AG09319 (cell line): ENCODE measurements around the gene ENG.

ENCODE experiments used
- DNase-seq: peaks from one replicate; pipeline ENCODE4 v3.0.0-alpha.2; 2010; ENCODE audit warnings: low read depth; ENCODE audit errors: extremely low read depth
- TF ChIP-seq, protein P1 (sequence below): IDR thresholded peaks from 2 replicates; pipeline ENCODE4 v1.5.1; 2011; ENCODE audit warnings: low read depth, mild to moderate bottlenecking, inconsistent platforms, low read length, moderate library complexity

Gene ENG

DNA sequence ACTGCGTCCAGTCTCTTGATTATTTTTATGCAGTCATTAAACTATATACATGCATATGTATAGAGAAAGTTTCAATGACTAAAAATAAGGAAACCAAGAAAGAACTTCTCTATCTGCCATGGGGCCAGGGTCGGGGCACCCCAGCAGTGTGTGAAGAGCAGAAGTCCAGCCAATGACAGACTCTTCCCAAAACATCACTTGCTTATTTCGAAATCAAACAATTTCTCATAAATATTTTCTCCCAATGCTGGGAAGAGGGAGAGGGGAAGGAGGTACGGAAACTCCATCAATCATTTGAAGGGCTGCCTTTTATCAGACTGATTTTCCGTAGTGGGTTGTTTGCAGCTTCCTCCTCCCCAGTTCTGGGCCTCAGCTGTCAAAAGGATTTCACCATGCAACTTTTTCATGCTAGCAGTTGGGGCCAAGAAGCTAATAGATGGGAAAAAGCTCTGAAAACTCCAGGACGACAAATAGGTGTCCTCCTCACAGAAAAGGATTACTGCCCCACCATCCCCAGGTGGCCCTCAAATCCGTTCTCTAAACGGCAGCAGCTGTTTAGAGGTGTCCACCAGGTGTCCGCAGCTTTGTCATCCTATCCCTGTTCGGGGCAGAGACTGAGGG lies 52.4 kb downstream of the ENG start:
- no peak for DNase-seq
- TF ChIP-seq, protein P1, sequence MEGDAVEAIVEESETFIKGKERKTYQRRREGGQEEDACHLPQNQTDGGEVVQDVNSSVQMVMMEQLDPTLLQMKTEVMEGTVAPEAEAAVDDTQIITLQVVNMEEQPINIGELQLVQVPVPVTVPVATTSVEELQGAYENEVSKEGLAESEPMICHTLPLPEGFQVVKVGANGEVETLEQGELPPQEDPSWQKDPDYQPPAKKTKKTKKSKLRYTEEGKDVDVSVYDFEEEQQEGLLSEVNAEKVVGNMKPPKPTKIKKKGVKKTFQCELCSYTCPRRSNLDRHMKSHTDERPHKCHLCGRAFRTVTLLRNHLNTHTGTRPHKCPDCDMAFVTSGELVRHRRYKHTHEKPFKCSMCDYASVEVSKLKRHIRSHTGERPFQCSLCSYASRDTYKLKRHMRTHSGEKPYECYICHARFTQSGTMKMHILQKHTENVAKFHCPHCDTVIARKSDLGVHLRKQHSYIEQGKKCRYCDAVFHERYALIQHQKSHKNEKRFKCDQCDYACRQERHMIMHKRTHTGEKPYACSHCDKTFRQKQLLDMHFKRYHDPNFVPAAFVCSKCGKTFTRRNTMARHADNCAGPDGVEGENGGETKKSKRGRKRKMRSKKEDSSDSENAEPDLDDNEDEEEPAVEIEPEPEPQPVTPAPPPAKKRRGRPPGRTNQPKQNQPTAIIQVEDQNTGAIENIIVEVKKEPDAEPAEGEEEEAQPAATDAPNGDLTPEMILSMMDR, result no peak; the same call in none of the 2 replicates

DNA sequence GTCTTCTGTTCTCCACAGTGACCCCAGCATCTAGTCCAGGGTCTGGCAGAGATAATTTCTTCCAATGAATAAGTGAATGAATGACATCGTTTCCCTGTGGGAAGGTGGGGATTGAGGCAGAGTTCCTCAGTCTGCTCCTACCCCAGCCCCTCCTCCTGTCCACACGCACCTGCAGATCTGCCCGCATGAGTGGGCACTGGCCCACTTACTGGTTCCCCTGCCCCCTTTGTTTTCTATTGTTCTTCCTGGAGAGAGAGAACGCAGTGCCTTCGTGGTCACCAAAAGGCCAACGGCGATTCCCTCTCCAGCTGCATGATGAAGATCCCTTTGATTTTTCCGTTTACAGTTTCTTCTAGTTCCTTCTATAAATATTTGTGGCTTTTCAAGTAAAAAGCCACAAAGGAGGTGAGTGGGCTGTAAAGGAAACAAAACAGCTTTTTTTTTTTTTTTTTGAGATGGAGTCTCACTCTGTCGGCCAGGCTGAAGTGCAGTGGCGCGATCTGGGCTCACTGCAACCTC lies 57.5 kb downstream of the ENG start:
- no peak for DNase-seq
- TF ChIP-seq, protein P1, result no peak

DNA sequence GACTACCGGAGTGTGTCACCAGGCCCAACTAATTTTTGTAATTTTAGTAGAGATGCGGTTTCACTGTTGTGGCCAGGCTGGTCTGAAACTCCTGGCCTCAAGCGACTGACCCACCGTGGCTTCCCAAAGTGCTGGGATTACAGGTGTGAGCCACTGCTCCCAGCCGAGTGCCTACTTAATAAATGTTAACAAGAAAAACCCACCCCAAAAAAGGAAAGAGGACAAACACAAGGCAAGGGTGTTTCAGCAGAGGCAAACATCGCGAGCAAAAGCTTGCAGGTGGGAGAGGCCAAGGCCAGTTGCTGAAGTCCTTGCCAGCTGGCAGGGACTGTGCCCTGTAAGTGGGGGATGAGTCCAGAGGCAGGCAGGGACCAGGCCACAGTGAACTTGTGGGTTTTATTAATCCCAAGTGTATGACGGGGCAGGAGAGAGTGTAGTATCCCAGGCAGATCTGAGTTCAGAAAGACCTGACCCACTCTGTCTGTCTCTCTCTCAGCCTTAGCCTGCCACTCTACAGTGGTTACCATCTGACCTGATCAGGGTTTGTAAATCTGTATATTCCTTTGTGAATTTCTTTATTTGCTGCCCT lies 58.1 kb downstream of the ENG start:
- TF ChIP-seq, protein P1, result no peak

DNA sequence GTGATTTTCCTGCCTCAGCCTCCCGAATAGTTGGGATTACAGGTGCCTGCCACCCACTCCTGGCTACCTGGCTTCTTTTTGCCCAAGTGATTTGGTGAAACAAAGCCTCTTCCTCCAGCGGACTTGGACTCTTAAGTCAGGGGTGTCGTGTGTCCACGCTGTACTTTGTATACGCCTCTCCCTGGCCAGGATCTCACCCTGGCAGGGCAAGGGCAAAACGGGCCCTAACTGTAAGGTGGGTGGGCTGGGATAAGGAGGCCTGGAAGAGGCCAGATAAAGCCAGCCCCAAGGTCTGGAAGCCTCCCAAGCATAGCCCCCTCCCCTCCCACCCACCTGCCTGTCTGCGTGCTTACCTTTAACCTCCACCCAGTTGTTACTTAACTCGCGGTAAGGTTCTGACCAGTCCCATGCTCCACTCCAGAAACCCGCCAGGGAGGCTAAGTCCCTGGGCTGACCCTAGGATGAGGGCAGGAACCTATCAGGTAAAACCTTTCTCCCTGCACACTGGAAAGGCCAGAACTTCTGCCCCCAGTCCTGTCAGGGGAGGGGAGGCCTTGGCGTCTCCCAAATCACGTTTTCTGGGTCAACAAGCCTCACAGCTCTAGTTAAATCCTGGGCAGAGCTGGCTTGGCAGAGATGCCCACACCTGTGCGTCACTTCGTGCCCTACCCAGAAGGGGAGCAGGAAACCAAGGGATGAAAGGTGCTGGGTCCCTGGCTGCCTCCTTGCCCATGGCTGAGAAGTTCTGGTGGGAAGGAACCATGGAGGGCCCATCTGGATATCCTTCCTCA lies 60.3 kb downstream of the ENG start:
- no peak for DNase-seq
- TF ChIP-seq, protein P1, result no peak

More for the DNA sequence above, 58.1 kb downstream of the ENG start:
- no peak for DNase-seq

DNA sequence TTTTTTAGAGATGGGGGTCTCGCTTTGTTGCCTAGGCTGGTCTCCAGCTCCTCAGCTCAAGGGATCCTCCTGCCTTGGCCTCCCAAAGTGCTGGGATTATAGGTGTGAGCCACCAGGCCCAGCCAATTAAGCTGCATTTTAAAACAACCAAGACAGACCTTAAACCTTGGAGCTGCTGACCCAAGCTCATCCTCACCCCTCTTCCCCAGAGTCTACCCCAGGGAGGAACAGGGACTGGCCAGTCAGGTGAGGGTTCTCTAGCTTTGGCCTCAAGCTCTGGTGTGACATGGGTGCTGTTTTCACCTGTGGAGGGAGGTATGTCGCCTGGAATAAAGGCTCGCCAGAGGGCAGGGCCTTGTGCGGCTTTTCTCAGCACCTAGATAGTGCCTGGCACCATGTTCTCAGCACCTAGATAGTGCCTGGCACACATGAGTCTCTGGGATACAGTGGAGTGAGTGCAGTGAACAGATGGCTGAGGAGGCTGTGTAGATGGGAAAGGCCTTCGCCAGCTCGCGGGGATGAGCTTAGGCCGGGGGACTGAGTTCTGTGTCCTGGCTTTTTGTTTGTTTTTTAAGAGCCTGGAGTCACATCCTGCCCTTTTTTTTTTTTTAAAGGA lies 61.3 kb downstream of the ENG start:
- TF ChIP-seq, protein P1, result no peak
- DNase-seq, result no peak

DNA sequence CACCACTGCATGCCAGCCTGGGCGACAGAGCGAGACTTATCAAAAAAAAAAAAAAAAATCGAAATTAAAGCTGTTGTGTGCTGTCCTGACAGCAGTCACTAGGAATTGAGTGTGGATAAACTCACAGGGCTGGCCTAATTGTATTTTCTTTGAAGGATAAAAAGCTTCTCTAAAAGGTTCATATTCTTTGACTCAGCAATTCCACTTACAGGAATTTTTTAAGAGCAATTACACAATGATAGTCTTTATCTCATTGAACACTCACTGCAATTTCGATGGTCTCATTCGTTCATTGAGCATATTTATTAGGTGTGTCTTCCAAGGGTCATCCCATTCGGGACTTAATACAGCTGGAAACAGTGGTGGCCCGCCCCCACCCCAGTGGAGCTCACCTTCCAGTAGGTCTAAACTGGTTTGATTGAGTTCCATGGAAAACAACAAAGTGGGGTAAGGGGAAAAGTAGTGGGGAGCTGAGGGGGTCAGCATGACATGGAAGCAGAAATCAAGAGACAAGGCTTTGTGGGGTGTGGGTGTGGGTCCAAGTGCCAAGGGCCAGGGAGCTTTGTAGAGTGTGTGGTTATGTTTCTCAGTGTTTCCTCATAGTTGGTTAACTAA lies 61.9 kb downstream of the ENG start:
- TF ChIP-seq, protein P1, result no peak
- DNase-seq, result no peak
